SH-SY5Y (cell line): ENCODE measurements around the gene PDGFA.

Experiments used
- GATA2 ChIP-seq: IDR thresholded peaks from 2 replicates; pipeline ENCODE4 v1.6.1; 2011; ENCODE audit warnings: mild to moderate bottlenecking, low read depth, low read length
- GATA3 ChIP-seq: IDR thresholded peaks from 2 replicates; pipeline ENCODE4 v1.6.1; 2011; ENCODE audit warnings: low read depth, mild to moderate bottlenecking, low read length, moderate library complexity

DNA sequence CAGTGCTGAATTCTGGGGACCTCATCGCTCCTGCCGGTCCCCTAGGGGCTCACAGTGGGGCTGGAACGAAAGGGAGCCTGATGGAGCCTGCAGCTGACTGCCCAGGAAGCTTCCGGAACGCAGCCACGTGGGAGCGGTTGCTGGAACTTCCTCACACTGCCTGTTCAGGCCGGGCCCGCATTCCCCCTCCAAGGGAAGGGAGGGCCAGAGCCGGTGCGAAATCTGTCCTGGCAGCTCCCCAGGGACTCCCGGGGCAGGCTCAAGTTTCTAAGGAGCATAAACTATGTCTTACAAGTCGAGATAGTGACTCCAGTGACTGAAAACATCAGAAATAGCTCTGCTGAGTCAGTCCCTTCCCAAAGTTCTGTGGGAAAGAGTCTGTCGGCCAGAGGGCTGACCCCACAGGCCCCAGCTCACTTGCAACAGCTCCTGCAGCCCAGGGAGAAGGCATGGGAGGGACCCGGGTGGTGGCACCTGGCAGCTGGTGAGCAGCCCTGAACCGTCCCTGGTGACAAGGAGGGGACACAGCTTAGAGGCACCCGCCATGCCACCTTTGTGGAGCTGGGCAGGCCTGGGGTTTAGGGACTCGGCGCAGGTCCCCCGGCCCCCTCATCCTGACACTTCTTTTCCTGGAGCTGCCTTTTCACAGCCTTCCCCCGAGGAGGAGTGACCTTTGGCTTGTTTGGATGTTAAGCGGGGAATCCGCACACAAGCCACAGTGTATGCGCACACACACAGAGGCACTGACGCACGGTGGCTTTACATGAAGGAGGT lies 47.6 kb downstream of the PDGFA start:
- TF ChIP-seq GATA2, result no peak
- TF ChIP-seq GATA3, result no peak
